IMR-90 (cell line): ENCODE results near the gene ELFN1. TPM values are rescaled to one million over a fixed set of nuclear protein-coding genes. Genes with fewer than 3 reads are reported as not detected.

ENCODE experiments used
- ATAC-seq: fragments of 200-7000 bp; cut with Tn5 transposase; 2 replicates; pipeline ENCODE4 v1.9.1; 2020; ENCODE audit warnings: low read depth, mild to moderate bottlenecking, moderate library complexity
- BruUV-seq: library from RNA; stranded (reverse); fragments of 400-500 nt; replicated peaks from 2 replicates; lab custom pipeline; 2021; lab: Mats Ljungman, UMichigan
- CTCF ChIA-PET: fragments of 300-600 bp; formaldehyde crosslinking; extraction: SDS; loops from one replicate; lab custom pipeline; 2021; ENCODE audit warnings: antibody characterized with exemption; lab: Yijun Ruan, JAX
- POLR2A ChIA-PET: fragments of 300-600 bp; sonication (Branson Sonifier 250); formaldehyde crosslinking; loops from one replicate; lab custom pipeline; 2022; ENCODE audit warnings: antibody characterized with exemption; ENCODE audit not compliant: unreplicated experiment; lab: Charles Lee
- DNase-seq: peaks from one replicate; pipeline ENCODE4 v3.0.0; 2013
- H2AFZ ChIP-seq: replicated peaks from 2 replicates; pipeline ENCODE3; 2013; ENCODE audit warnings: low read length, mild to moderate bottlenecking; ENCODE audit not compliant: poor library complexity
- H2AK5ac ChIP-seq: 2 replicates; pipeline ENCODE4 v1.6.1; 2013; ENCODE audit warnings: low read depth, low read length, inconsistent platforms
- H2AK9ac ChIP-seq: replicated peaks from 2 replicates; pipeline ENCODE3; 2013; ENCODE audit warnings: mild to moderate bottlenecking, low read depth, low read length, moderate library complexity; ENCODE audit not compliant: poor library complexity
- H2BK120ac ChIP-seq: 2 replicates; pipeline ENCODE4 v1.6.1; 2013; ENCODE audit warnings: low read depth, low read length, inconsistent platforms
- H2BK15ac ChIP-seq: 3 replicates; pipeline ENCODE4 v1.6.1; 2013; ENCODE audit warnings: low read depth, low read length, inconsistent platforms
- H2BK20ac ChIP-seq: 2 replicates; pipeline ENCODE4 v1.6.1; 2013; ENCODE audit warnings: low read depth, mild to moderate bottlenecking, inconsistent platforms, low read length, moderate library complexity
- H2BK5ac ChIP-seq: 2 replicates; pipeline ENCODE4 v1.6.1; 2013; ENCODE audit warnings: mild to moderate bottlenecking, low read depth, low read length, inconsistent platforms; ENCODE audit not compliant: poor library complexity, severe bottlenecking
- H3K14ac ChIP-seq: replicated peaks from 2 replicates; pipeline ENCODE4 v1.6.1; 2013; ENCODE audit warnings: low read depth, low read length, inconsistent platforms
- H3K18ac ChIP-seq: 2 replicates; pipeline ENCODE4 v1.6.1; 2013; ENCODE audit warnings: low read depth, low read length, control low read depth
- H3K23ac ChIP-seq: 2 replicates; pipeline ENCODE4 v1.6.1; 2013; ENCODE audit warnings: low read depth, low read length, inconsistent platforms
- H3K27ac ChIP-seq: 2 replicates; pipeline ENCODE4 v1.5.1; 2013; ENCODE audit warnings: mild to moderate bottlenecking, control low read depth, low read length; ENCODE audit not compliant: insufficient read depth
- H3K27me3 ChIP-seq: 2 replicates; pipeline ENCODE4 v1.6.1; 2013; ENCODE audit warnings: low read length; ENCODE audit not compliant: control insufficient read depth, insufficient read depth
- H3K36me3 ChIP-seq: 2 replicates; pipeline ENCODE4 v1.6.1; 2013; ENCODE audit warnings: low read length, mixed read lengths; ENCODE audit not compliant: control insufficient read depth, insufficient read depth
- H3K4ac ChIP-seq: 2 replicates; pipeline ENCODE4 v1.6.1; 2013; ENCODE audit warnings: low read depth, low read length, inconsistent platforms
- H3K4me1 ChIP-seq: 2 replicates; pipeline ENCODE4 v1.6.1; 2013; ENCODE audit warnings: low read length, mixed read lengths; ENCODE audit not compliant: control insufficient read depth, insufficient read depth
- H3K4me2 ChIP-seq: 2 replicates; pipeline ENCODE4 v1.6.1; 2013; ENCODE audit warnings: low read depth, mild to moderate bottlenecking, control low read depth, low read length, moderate library complexity
- H3K4me3 ChIP-seq: 2 replicates; pipeline ENCODE4 v1.5.1; 2013; ENCODE audit warnings: low read depth, mild to moderate bottlenecking, control low read depth, low read length, moderate library complexity; ENCODE audit not compliant: insufficient read depth
- H3K56ac ChIP-seq: 2 replicates; pipeline ENCODE4 v1.6.1; 2013; ENCODE audit warnings: low read length, inconsistent platforms; ENCODE audit not compliant: insufficient read depth; ENCODE audit errors: extremely low read depth
- H3K79me1 ChIP-seq, 2 experiments: 2 replicates each; pipeline ENCODE4 v1.6.1; 2013; ENCODE audit warnings: low read length in 2 of 2, inconsistent platforms in 1 of 2, low read depth in 1 of 2
- H3K9ac ChIP-seq: 2 replicates; pipeline ENCODE4 v1.6.1; 2013; ENCODE audit warnings: low read depth, low read length, control low read depth
- H3K9me1 ChIP-seq: 2 replicates; pipeline ENCODE4 v1.6.1; 2013; ENCODE audit warnings: low read length, inconsistent platforms; ENCODE audit not compliant: insufficient read depth
- H3K9me3 ChIP-seq: 2 replicates; pipeline ENCODE4 v1.6.1; 2013; ENCODE audit warnings: low read length; ENCODE audit not compliant: control insufficient read depth, insufficient read depth
- H4K20me1 ChIP-seq: 2 replicates; pipeline ENCODE4 v1.6.1; 2013; ENCODE audit warnings: low read length, inconsistent platforms; ENCODE audit not compliant: insufficient read depth
- H4K5ac ChIP-seq: 2 replicates; pipeline ENCODE4 v1.6.1; 2013; ENCODE audit warnings: mild to moderate bottlenecking, low read depth, low read length, control low read depth
- H4K8ac ChIP-seq, 2 experiments: 2 replicates each; pipeline ENCODE4 v1.6.1; 2013; ENCODE audit warnings: low read depth in 2 of 2, low read length in 2 of 2, control low read depth in 1 of 2, inconsistent platforms in 1 of 2
- H4K91ac ChIP-seq: 2 replicates; pipeline ENCODE4 v1.6.1; 2013; ENCODE audit warnings: low read depth, low read length, inconsistent platforms; ENCODE audit not compliant: insufficient read depth
- CEBPB ChIP-seq: IDR thresholded peaks from 2 replicates; pipeline ENCODE4 v1.6.1; 2012; ENCODE audit warnings: low read depth, low read length, improper control_type of control experiment
- CHD1 ChIP-seq: IDR thresholded peaks from 2 replicates; pipeline ENCODE4 v1.6.1; 2012; ENCODE audit warnings: low read depth, low read length, improper control_type of control experiment
- USF2 ChIP-seq: fragments of 150-350 bp; IDR thresholded peaks from 2 replicates; pipeline ENCODE4 v1.6.1; 2017; ENCODE audit warnings: mild to moderate bottlenecking, antibody characterized with exemption, low read length, low read depth
- WGBS, 2 experiments: methylation state at CpG; one replicate each; pipeline versions ENCODE4 v1.1.5 to v1.1.7; 2013; ENCODE audit warnings: missing lambda C conversion rate in 2 of 2; ENCODE audit not compliant: insufficient read length in 1 of 2; ENCODE audit errors: extremely low coverage in 2 of 2; 5-methylcytosine and 5-hydroxymethylcytosine counted together
- dilution Hi-C: fragments of 300-500 bp; cut with HindIII; formaldehyde crosslinking; loops from one replicate; pipeline ENCODE4 v1.14.3; 2018; ENCODE audit warnings: low sequenced_read_pairs; ENCODE audit not compliant: unreplicated experiment
- in situ Hi-C: fragments of 300-500 bp; cut with MboI; formaldehyde crosslinking; loops from 3 replicates; pipeline ENCODE4 v1.14.3; 2019; ENCODE audit warnings: low sequenced_read_pairs, inconsistent platforms, mixed read lengths
- intact Hi-C: fragments of 100-400 bp; cut with micrococcal nuclease; formaldehyde crosslinking; loops from 2 replicates; pipeline ENCODE4 v1.10.0; 2022
- polyA plus RNA-seq, 3 experiments: library from polyadenylated mRNA; depleted of rRNA; stranded (reverse); fragments of >200 nt; gene quantifications; 2 replicates each; pipeline ENCODE4 v1.2.3, GENCODE V29; 2012; ENCODE audit warnings: low replicate concordance in 1 of 3
- total RNA-seq: library from RNA; depleted of rRNA; stranded (reverse); fragments of >200 nt; gene quantifications from 2 replicates; pipeline ENCODE4 v1.2.3, GENCODE V29; 2012
- TF ChIP-seq, protein P1 (sequence below): fragments of 150-350 bp; IDR thresholded peaks from 2 replicates; pipeline ENCODE4 v1.6.1; 2016; ENCODE audit warnings: low read depth, mild to moderate bottlenecking, low read length, moderate library complexity, borderline replicate concordance

Gene ELFN1
- total and polyA plus RNA-seq, 2 of the 4 experiments (the other 2 are of a cell fraction) = 1.6 to 5.2 TPM

GRCh38 chr7:1736484-1736817, 66.4 kb downstream of the ELFN1 start:
- H3K27me3 ChIP-seq = peaks cover 10% of the 10 kb centered on the region; the same call in 1 of the 2 replicates
- H3K79me1 ChIP-seq = no peaks in the 10 kb centered on the region
- no peak overlapping the region for H4K91ac ChIP-seq
- no TSS peak for BruUV-seq
- H3K4me3 ChIP-seq = no peak overlapping the region
- ChIA-PET CTCF (no interaction called here), POLR2A (no interaction called here)
- H2BK5ac ChIP-seq = no peak overlapping the region
- H3K23ac ChIP-seq = no peak overlapping the region
- in situ Hi-C loops (no loop called here), intact Hi-C loops (no loop called here), dilution Hi-C loops (no loop called here)
- H4K20me1 ChIP-seq = no peaks in the 10 kb centered on the region; the same call in 1 of the 2 replicates
- no peak for DNase-seq
- no peak overlapping the region for H3K27ac ChIP-seq
- no peak overlapping the region for H2AK5ac ChIP-seq
- WGBS, 2 experiments = 100% methylated on average over 5 of the region's 9 CpGs; no CpG with 5 or more reads in 1 of the 2 experiments
- no peak overlapping the region for H2AK9ac ChIP-seq
- H3K4ac ChIP-seq = no peak overlapping the region
- no peak for ATAC-seq
- H2BK15ac ChIP-seq = no peak overlapping the region
- no peak overlapping the region for H2AFZ ChIP-seq
- no peaks in the 10 kb centered on the region for H3K9me3 ChIP-seq
- no peak overlapping the region for H3K18ac ChIP-seq
- no peaks in the 10 kb centered on the region for H3K4me1 ChIP-seq
- H3K14ac ChIP-seq = no peak overlapping the region
- no peaks in the 10 kb centered on the region for H3K36me3 ChIP-seq
- no peak overlapping the region for H3K4me2 ChIP-seq
- no peak overlapping the region for H2BK20ac ChIP-seq
- H4K5ac ChIP-seq = no peak overlapping the region
- TF ChIP-seq, protein P1, sequence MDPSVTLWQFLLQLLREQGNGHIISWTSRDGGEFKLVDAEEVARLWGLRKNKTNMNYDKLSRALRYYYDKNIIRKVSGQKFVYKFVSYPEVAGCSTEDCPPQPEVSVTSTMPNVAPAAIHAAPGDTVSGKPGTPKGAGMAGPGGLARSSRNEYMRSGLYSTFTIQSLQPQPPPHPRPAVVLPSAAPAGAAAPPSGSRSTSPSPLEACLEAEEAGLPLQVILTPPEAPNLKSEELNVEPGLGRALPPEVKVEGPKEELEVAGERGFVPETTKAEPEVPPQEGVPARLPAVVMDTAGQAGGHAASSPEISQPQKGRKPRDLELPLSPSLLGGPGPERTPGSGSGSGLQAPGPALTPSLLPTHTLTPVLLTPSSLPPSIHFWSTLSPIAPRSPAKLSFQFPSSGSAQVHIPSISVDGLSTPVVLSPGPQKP = no peak
- no peak for TF ChIP-seq CHD1
- no peak for TF ChIP-seq CEBPB
- no peak for TF ChIP-seq USF2
- no peak overlapping the region for H4K8ac ChIP-seq
- H3K9me1 ChIP-seq = no peaks in the 10 kb centered on the region
- H3K56ac ChIP-seq = no peak overlapping the region
- no peak overlapping the region for H2BK120ac ChIP-seq
- H3K9ac ChIP-seq = no peak overlapping the region
